ENCODE measurements around the gene CTSD.
"Not testable (repeated sequence)": the region's sequence is repeated elsewhere in the genome, so short reads cannot be mapped to it uniquely, and the experiment has no call there.

CTSD gene

DNA sequence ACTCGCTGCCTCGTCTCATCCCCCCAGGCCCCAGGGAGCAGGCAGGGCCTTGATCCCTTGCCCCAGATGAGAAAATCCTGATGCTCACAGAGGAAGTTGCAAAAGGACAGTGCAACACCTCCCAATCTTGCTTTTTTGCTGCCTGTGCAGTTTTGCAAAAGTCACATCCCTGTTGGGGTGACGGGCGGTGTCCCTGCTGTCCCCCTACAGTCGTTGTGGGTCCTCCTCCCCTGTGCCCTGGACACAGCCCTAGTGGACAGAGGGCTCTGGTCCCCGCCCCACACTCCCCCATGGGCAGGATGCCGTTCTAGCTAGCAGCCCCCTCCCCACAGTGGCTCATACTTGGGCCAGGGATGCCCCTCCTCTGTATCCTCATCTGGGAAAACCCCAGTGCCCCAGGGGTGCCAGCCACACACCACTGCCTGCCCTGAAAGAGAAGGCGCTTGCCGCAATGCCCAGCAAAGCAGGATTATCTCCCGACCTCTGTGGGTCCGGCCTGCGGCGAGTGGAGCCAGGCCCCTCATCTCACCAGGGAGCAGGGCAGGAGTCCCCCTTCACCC is 18.4 kb upstream of the CTSD start:
- DNase-seq: no peak

DNA sequence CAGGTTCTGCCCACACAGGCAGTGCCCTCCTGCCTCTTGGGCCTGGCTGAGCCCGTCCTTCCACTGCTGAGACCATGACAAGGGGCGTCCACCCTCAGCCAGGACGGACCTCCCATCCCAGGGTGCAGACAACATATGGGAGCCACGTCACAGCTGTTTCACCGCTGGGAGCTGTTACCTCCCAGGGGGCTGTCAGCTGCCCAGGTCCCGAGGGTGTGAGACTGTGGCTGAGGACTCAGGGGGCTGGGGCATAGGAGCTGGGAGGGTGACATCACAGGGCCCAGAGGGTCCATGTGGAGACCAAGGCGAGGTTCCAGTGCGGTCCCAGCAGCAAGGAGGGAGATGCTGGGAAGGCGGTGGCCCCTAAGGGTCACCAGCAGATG is 17.9 kb upstream of the CTSD start:
- no peak for DNase-seq

DNA sequence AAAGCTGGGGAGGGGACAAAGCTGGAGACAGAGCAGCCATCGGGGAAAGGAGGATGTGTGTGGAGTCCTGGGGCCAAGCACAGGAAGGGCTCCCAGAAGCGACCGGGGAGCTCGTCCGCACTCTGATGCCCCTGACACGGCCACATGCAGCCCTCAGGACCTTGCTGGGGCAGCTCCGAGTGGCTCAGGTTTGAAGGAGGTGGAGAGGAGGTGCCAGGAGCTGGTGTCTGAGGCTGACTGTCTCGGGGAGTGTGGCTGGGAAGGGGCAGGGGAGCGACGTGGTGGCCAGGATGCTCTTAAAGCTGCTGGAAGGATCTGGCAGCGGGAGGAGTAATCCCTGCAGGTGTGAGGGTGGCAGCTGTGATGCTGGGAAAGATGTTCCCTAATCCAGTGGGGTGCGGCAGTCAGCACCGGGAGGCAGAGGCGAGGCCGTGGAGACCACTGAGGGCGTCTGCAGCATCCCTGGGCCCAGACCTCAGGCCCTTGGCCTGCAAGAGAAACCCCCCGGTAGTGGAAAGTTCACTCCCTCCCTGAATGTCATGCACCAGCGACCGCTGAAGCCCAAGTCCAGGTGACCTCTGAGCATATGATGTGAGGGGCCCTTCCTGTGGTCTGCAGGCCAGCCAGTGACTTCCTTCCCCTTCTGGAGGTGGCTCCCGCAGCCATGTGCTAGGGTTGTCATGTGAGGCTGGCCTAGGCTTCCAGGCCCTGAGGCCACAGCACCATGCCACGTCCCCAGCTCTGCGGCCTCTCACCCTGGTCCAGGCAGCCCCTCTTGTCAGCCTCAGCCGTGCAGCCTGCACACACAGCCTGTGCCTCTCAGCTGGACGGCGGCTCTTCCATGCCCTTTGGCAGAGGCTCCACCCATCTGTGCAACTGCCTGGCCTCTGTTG is 17.2 kb upstream of the CTSD start:
- DNase-seq: no peak

DNA sequence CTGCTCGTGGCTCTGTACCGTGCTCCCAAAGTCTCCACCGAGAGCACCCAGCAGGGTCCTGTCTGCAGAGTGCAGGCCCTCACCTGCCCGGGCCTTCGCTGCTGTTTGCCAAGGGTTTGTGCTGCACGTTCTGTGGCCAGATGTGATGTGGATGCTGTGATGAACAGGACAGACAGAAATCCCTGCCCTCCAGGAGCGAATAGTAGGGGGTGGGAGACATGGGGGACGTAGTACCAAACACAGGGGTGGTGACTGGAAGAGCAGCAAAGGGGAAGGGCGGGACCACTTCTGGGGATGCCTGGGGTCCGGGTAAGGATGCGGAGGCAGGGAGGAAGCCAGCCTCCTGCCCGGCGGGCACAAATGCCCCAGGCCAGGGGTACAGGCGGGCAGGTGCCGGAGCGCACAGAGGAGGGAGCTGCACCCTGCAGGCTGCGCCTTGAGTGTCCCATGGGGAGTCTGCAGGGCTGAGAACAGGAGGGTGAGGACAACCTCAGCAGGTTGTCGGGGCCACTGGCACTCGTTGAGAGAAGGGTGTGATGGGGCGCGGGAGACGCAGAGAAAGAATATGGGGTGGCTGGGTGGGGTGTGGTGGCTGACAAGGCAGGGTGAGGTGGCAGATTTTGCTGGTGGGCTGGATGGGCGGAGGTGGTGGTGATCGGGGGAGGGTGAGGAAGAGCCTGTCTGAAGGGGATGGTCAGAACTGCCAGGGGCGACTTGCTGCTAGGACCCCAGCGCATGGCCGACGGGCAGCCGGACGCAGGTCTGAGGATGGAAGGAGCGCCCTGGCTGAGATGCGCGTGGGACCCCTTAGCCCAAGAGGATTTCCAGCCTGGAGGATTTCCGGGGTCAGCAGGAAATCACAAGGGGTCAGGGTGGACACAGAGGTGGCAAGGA is 16.3 kb upstream of the CTSD start:
- DNase-seq: no peak

DNA sequence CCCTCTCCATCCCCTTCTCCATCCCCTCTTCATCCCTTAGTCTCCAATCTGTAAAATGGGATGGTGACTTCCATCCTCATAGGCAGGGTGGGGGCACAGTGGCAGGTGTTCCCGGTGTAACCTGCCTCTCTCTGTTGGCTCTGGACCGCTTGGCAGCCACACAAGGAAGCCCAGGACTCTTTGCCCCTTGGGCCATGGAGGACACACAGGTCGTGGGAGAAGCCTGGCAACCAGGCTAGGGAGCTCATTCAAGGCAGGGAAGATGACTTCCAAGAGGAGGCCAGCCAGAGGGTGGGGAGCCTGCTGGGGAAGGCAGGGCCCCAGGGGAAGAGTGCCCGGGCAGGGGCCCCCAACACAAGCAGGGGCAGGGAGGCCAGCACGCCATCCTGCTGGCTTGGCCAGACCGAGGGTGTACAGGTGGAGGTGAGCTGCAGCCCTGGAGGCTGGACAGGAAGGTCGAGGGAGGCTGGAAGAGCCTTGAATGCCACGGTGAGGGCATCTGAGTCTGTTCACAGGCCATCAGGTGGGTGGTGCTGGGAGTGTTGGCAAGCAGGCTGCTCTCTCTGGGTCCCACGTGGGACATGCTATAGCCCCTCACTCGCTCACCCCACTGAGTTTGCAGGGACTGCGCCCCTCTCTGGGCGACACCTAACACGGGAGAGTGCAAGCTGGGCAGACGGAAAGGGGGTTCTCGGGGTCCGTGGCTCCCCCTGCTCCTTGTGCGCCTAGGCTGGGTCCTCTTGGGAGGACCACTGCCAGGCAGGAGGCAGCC is 15.5 kb upstream of the CTSD start:
- no peak for DNase-seq

DNA sequence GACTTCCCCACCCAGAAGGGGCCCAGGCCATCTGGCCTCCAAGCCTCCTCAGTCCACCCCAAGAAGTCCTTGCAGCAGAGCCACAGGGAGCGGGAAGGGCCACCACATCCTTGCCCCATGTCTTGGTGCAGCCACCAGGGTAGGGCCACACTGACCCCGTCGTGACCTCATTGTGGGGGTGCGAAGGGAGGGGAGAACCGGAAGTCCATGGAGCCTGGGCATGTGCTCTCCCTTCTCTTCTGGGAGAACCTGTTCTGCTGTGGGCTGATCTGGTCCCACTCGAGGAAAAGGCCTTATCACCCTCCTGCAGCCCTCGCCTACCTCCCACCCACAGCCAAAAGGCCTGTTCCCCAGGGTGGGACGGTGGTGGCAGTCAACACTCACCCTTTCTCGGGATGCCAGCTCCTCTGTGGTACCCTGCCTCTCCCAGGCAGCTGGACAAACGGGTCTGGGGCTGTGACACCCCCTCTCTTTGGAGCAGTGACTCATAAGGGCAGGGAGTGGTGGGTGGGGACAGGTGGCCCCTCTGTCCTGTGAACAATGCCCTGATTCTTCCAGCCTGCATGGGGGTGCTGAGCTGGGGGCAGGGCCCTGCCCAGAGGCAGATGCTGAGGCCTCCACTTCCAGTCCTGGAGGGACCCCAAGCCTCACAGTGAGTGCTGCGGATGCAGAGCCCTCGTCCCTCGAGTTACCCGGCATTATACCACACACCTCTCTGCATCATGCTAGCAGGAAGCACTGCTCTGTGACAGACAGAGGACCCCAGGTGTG is 14.6 kb upstream of the CTSD start:
- DNase-seq: no peak

DNA sequence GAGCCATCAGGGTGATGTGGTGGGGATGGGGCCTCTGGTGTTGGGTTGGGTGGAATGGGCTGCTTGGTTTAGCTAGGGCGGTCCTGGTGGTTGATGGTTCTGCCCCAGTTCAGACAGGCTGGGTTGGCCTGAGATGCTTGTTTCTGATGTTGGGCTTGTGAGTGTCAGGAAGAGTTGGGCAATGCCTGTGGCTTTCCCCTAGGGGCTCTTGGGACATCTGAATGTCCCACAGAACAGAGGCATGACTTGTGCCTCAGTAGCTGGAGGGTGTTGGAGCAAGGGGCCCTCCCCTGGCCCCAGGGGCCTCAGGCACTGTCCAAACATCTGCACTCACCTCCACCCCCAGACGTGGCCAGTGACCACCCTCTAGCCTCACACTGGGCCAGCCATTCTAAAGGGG is 14.0 kb upstream of the CTSD start:
- DNase-seq: no peak

DNA sequence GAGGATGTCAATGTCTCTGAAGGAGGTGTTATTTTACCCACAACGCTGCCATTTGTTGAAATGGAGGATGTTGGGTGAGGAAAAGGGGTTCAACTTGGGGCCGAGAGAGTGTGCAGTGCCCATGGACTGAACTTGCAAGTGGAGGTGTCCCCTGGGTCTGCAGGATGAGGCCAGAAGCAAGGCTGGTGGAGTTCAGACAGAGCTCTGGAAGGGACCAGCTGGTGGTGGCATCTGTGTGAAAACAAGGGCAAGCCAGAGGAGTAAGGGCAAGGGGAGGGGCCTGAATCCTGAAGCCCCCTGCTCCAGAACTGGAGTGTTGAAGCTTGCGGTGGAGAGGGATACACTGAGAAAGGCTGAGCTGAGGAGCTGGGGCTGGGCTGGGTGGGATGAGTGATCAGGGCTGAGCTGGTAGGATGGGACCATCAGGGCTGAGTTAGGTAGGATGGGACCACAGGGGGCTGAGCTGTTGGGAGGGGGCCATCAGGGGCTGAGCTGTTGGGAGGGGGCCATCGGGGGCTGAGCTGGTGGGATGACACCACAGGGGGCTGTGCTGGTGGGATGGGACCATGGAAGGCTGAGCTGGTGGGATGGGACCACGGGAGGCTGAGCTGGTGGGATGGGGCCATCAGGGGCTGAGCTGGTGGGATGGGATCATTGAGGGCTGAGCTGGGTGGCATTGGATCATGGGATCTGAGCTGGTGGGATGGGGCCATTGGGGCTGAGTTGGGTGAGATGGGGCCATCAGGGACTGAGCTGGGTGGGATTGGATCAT is 13.4 kb upstream of the CTSD start:
- DNase-seq: no peak

DNA sequence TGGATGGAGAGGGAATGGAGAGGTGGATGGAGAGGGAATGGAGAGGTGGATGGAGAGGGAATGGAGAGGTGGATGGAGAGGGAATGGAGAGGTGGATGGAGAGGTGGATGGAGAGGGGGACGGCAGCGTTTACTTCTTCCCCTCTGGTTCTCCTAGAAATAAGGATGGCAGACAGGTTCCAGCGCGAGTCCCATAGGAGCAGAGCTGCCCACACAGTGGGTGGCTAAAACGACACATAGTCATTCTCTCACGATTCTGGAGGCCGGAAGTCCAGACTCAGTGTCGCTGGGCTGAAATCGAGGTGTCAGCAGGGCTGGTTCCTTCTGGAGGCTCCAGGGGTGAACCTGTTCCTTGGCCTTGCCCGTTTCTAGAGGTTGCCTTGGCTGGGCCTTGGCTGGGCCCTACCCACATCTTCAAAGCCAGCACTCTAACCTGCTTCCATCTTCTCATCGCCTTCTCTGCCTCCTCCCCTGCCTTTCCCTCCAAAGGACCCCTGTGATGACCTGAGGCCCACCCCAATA is 12.7 kb upstream of the CTSD start:
- DNase-seq: no peak

DNA sequence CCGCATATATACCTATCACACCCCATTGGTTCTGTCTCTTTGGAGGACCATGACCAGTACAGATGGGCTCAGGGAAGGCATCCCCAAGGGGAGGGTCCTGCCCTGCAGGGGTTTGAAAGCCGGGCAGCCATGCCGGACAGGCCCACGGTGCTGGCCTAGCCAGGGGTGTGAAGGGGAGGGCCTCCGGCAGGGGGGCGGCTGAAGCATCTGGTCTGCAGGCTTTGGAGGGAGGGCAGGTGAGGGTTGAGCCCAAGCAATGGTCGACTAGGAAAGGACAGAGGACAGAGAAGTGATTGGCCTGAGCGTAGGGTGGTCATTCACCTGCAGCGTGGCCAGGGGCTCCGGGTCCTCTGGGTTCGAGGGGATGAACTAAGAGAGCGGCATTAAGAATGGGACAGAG is 11.2 kb upstream of the CTSD start:
- DNase-seq: no peak

GRCh38 chr11:1773994-1774550 is 10.3 kb upstream of the CTSD start:
- DNase-seq: no peak

DNA sequence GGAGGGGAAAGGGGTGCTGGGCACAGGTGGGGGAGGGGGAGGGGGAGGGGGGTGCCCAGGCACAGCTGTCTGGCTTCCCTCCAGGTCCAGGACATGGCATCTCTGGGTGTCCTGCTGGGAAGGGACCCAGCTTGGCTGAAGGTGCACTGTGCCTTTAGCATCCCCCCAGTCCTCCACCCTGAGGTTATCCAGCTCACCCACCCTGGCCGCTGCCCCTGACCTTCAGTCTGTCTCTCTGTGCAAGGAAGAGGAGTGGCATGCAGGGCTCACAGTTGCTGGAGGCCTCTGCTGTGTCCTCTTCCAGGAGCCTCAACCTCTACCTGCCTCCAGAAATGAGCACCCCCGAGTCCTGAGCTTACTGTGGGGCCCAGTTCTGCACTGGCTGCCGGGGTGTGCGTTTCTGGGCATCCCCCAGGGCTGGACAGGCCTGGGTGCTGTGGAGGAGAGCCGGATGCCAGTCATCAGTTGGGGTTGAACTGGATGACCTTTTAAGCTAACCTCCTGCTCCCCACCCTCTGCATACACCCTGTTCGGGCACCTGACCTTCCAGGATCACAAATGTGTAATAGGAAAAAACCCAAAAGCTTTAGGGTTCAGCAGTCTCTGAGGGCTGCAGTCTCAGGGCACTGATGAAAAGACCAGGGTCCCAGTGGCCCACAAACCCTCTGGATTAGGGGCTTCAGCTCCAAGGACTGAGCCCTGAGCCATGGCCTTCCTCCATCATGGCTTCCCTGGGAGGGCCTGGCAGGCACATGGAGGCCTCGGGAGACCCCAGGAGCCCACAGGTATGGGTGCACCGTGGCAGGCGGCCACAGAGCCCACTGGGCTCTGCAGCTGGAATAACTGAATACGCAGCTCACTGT is 9.6 kb upstream of the CTSD start:
- DNase-seq: no peak

DNA sequence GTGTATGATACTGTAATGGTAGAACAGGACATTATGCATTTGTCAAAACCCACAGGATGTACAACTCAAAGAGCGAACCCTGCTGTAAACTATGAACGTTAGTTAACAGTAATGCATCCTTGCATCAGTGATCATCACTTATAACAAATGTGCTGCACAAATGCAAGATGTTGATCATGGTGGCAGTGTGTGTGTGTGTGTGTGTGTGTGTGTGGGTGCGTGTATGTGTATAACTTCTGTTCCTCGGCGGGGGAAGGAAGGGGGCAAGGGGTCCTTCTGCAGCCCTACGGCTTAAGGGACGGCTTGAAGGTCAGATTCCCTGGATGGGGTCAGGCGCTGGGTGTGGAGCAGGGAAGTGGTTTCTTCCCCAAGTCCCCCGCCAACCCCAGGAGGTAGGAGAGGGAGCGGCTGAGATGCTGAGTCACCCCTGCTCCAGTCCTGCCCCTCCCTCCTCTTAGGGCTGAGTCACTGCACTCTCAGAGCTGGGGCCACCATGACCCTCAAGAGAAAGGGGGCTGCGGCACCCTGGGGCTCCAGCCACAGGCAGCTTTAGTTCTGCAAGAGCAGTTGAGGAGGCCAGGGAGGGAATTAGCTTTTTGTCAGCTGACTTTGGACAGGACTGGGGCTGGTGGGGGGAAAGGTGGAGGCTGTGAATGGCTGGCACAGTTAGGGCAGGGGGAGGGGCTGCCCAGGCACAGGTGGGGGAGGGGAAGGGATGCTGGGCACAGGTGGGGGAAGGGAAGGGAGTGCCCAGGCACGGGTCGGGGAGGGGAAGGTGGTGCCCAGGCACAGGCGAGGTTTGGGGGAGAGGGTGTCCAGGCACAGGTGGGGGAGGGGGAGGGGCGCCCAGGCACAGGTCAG is 8.8 kb upstream of the CTSD start:
- DNase-seq: no peak

GRCh38 chr11:1771700-1772099 is 8.0 kb upstream of the CTSD start:
- no peak for DNase-seq

DNA sequence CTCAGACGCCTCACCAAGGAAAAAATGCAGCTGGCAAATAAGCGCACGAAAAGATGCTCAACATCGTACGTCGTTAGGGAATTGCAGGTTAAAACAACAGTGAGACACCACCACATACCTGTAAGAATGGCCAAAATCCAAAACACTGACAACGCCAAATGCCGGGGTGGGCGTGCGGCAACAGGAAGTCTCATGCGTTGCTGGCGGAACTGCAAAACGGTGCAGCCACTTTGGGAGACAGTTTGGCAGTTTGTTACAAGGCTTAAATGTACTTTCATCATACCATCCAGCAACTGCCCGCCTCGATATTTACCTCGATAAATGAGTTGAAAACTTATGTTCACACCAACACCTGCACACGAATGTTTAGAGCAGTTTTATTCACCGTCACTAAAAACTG is 7.5 kb upstream of the CTSD start:
- DNase-seq: no peak

- DNase-seq: no peak
Observed at GRCh38 chr11:1770528-1770927, 6.8 kb upstream of the CTSD start.

DNA sequence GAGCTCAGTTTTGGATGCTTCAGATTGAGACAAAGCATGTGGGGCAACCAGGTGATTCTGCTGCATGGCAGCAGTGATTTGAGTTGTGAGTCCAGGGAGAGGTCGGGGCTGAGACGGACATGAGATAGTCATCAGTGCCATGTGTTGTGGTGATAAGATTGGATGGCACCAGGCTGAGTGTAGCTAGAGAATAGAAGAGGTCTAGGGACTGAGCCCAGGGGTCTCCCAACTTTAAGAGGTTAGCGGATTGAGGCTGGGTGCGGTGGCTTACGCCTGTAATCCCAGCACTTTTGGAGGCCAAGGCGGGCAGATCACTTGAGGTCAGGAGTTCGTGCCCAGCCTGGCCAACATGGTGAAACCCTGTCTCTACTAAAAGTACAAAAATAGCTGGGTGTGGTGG is 6.3 kb upstream of the CTSD start:
- no peak for DNase-seq

DNA sequence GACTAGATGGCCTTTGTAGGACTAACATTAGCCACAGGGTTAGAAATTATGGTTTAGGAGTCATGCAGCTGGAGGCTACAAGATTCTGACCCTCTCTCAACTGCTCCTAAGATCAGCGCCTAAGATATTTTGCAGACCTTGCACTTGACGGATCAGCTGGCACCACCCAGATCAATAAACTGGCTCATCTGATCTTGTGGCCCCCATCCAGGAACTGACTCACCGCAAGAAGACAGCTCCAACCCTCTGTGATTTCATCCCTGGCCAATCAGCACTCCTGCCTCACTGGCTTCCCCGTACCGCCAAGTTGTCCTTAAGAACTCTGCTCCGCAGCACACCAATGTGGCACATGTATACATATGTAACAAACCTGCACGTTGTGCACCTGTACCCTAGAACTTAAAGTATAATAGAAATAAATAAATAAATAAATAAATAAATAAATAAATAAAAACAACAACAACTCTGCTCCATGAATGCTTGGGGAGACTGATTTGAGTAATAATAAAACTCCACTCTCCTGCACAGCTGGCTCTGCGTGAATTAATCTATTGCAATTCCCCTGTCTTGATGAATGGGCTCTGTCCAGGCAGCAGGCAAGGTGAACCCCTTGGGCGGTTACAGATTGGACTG is 5.7 kb upstream of the CTSD start:
- DNase-seq: not testable (repeated sequence)

Data from NCI-H187 (cell line).